Mucosa of stomach (tissue), 1 donor: ENCODE measurements around the gene LRRC2.
"Not testable (repeated sequence)": the region's sequence is repeated elsewhere in the genome, so short reads cannot be mapped to it uniquely, and the experiment has no call there.

Experiments used
- H3K27me3 ChIP-seq: one replicate; pipeline ENCODE4 v1.7.0; 2013; ENCODE audit warnings: mild to moderate bottlenecking, low read length; ENCODE audit not compliant: control insufficient read depth, insufficient read depth
- H3K36me3 ChIP-seq: one replicate; pipeline ENCODE4 v1.7.0; 2013; ENCODE audit warnings: low read length; ENCODE audit not compliant: control insufficient read depth, insufficient read depth
- H3K4me1 ChIP-seq: one replicate; pipeline ENCODE4 v1.7.0; 2013; ENCODE audit warnings: mild to moderate bottlenecking, low read length; ENCODE audit not compliant: control insufficient read depth, insufficient read depth
- H3K4me3 ChIP-seq: one replicate; pipeline ENCODE4 v1.7.0; 2013; ENCODE audit warnings: low read length
- H3K9ac ChIP-seq: one replicate; pipeline ENCODE4 v1.7.0; 2013; ENCODE audit warnings: mild to moderate bottlenecking, low read length, moderate library complexity
- H3K9me3 ChIP-seq: one replicate; pipeline ENCODE4 v1.7.0; 2013; ENCODE audit warnings: mild to moderate bottlenecking, low read length, moderate library complexity; ENCODE audit not compliant: control insufficient read depth
- donor health status: Pancreatic carcinoma.

Gene LRRC2

GRCh38 chr3:46533091-46533490 is 33.0 kb downstream of the LRRC2 start:
- Histone ChIP-seq H3K9me3 (no peaks in the 10 kb centered on the region), H3K9ac (no peak overlapping the region), H3K4me1 (no peaks in the 10 kb centered on the region), H3K4me3 (no peak overlapping the region), H3K36me3 (no peaks in the 10 kb centered on the region), H3K27me3 (no peaks in the 10 kb centered on the region)

GRCh38 chr3:46527239-46527638 is 38.9 kb downstream of the LRRC2 start:
- no peaks in the 10 kb centered on the region for H3K4me1 ChIP-seq
- H3K36me3 ChIP-seq: no peaks in the 10 kb centered on the region
- no peak overlapping the region for H3K4me3 ChIP-seq
- no peaks in the 10 kb centered on the region for H3K27me3 ChIP-seq
- no peaks in the 10 kb centered on the region for H3K9me3 ChIP-seq
- H3K9ac ChIP-seq: no peak overlapping the region

- Histone ChIP-seq H3K4me1 (no peaks in the 10 kb centered on the region), H3K9ac (no peak overlapping the region), H3K9me3 (no peaks in the 10 kb centered on the region), H3K36me3 (no peaks in the 10 kb centered on the region), H3K4me3 (no peak overlapping the region), H3K27me3 (no peaks in the 10 kb centered on the region)
Observed at GRCh38 chr3:46524832-46525231, 41.3 kb downstream of the LRRC2 start.

GRCh38 chr3:46524008-46524407 is 42.1 kb downstream of the LRRC2 start:
- Histone ChIP-seq H3K9ac (no peak overlapping the region), H3K27me3 (no peaks in the 10 kb centered on the region), H3K4me3 (no peak overlapping the region), H3K4me1 (no peaks in the 10 kb centered on the region), H3K36me3 (no peaks in the 10 kb centered on the region), H3K9me3 (no peaks in the 10 kb centered on the region)

GRCh38 chr3:46523556-46523955 is 42.5 kb downstream of the LRRC2 start:
- H3K9ac ChIP-seq: no peak overlapping the region
- H3K36me3 ChIP-seq: no peaks in the 10 kb centered on the region
- no peaks in the 10 kb centered on the region for H3K27me3 ChIP-seq
- H3K9me3 ChIP-seq: no peaks in the 10 kb centered on the region
- H3K4me3 ChIP-seq: no peak overlapping the region
- H3K4me1 ChIP-seq: no peaks in the 10 kb centered on the region

GRCh38 chr3:46522201-46522600 is 43.9 kb downstream of the LRRC2 start:
- H3K9ac ChIP-seq, H3K36me3 ChIP-seq, H3K9me3 ChIP-seq, H3K4me1 ChIP-seq, H3K27me3 ChIP-seq, H3K4me3 ChIP-seq: not testable (repeated sequence)

- no peaks in the 10 kb centered on the region for H3K4me1 ChIP-seq
- no peaks in the 10 kb centered on the region for H3K9me3 ChIP-seq
- H3K4me3 ChIP-seq: no peak overlapping the region
- no peaks in the 10 kb centered on the region for H3K36me3 ChIP-seq
- no peaks in the 10 kb centered on the region for H3K27me3 ChIP-seq
- H3K9ac ChIP-seq: no peak overlapping the region
Observed at GRCh38 chr3:46521096-46521495, 45.0 kb downstream of the LRRC2 start.

GRCh38 chr3:46520531-46520930 is 45.6 kb downstream of the LRRC2 start:
- Histone ChIP-seq H3K9me3 (no peaks in the 10 kb centered on the region), H3K4me3 (no peak overlapping the region), H3K9ac (no peak overlapping the region), H3K36me3 (no peaks in the 10 kb centered on the region), H3K4me1 (no peaks in the 10 kb centered on the region), H3K27me3 (no peaks in the 10 kb centered on the region)

GRCh38 chr3:46519952-46520351 is 46.1 kb downstream of the LRRC2 start:
- no peaks in the 10 kb centered on the region for H3K4me1 ChIP-seq
- H3K9me3 ChIP-seq: no peaks in the 10 kb centered on the region
- no peak overlapping the region for H3K4me3 ChIP-seq
- no peak overlapping the region for H3K9ac ChIP-seq
- no peaks in the 10 kb centered on the region for H3K36me3 ChIP-seq
- no peaks in the 10 kb centered on the region for H3K27me3 ChIP-seq

GRCh38 chr3:46517784-46518181 is 48.3 kb downstream of the LRRC2 start:
- Histone ChIP-seq H3K4me3 (no peak overlapping the region), H3K4me1 (no peaks in the 10 kb centered on the region), H3K36me3 (no peaks in the 10 kb centered on the region), H3K9me3 (no peaks in the 10 kb centered on the region), H3K27me3 (no peaks in the 10 kb centered on the region), H3K9ac (no peak overlapping the region)

- Histone ChIP-seq H3K27me3 (no peaks in the 10 kb centered on the region), H3K4me3 (no peak overlapping the region), H3K9me3 (no peaks in the 10 kb centered on the region), H3K9ac (no peak overlapping the region), H3K36me3 (no peaks in the 10 kb centered on the region), H3K4me1 (no peaks in the 10 kb centered on the region)
Observed at GRCh38 chr3:46517016-46517783, 48.9 kb downstream of the LRRC2 start.

- H3K9ac ChIP-seq: no peak overlapping the region
- no peaks in the 10 kb centered on the region for H3K9me3 ChIP-seq
- H3K4me1 ChIP-seq: no peaks in the 10 kb centered on the region
- H3K27me3 ChIP-seq: no peaks in the 10 kb centered on the region
- H3K36me3 ChIP-seq: no peaks in the 10 kb centered on the region
- H3K4me3 ChIP-seq: no peak overlapping the region
Observed at GRCh38 chr3:46516521-46516920, 49.6 kb downstream of the LRRC2 start.
